HL-60 (cell line): ENCODE data around the gene ACOT4.
"Not testable (repeated sequence)": the region's sequence is repeated elsewhere in the genome, so short reads cannot be mapped to it uniquely, and the experiment has no call there.

Experiments used
- POLR2AphosphoS5 ChIP-seq: IDR thresholded peaks from 2 replicates; pipeline ENCODE4 v1.6.1; 2012; ENCODE audit warnings: low read depth
- TF ChIP-seq, protein P1 (sequence below): IDR thresholded peaks from one replicate; pipeline ENCODE4 v1.5.1; 2011; ENCODE audit warnings: low read length, control low read depth, inconsistent platforms; ENCODE audit not compliant: insufficient read depth

DNA sequence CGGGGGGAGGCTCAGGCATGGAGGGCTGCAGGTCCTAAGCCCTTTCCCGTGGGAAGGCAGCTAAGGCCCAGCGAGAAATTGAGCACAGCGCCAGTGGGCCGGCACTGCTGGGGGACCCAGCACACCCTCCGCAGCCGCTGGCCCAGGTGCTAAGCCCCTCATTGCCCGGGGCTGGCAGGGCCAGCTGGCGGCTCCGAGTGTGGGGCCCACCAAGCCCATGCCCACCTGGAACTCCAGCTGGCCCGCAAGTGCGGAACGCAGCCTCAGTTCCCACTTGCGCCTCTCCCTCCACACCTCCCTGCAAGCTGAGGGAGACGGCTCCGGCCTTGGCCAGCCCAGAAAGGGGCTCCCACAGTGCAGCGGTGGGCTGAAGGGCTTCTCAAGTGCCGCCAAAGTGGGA is 25.2 kb upstream of the ACOT4 start:
- TF ChIP-seq, protein P1, sequence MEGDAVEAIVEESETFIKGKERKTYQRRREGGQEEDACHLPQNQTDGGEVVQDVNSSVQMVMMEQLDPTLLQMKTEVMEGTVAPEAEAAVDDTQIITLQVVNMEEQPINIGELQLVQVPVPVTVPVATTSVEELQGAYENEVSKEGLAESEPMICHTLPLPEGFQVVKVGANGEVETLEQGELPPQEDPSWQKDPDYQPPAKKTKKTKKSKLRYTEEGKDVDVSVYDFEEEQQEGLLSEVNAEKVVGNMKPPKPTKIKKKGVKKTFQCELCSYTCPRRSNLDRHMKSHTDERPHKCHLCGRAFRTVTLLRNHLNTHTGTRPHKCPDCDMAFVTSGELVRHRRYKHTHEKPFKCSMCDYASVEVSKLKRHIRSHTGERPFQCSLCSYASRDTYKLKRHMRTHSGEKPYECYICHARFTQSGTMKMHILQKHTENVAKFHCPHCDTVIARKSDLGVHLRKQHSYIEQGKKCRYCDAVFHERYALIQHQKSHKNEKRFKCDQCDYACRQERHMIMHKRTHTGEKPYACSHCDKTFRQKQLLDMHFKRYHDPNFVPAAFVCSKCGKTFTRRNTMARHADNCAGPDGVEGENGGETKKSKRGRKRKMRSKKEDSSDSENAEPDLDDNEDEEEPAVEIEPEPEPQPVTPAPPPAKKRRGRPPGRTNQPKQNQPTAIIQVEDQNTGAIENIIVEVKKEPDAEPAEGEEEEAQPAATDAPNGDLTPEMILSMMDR: not testable (repeated sequence)
- TF ChIP-seq POLR2AphosphoS5: not testable (repeated sequence)
